Measurements from ENCODE around the gene LZIC.

The LZIC gene

GRCh38 chr1:9881838-9882249 lies 61.3 kb downstream of the LZIC start:
- H3K27me3 ChIP-seq (ENCODE audit: insufficient read depth, poor library complexity, severe bottlenecking): no peaks in the 10 kb centered on the region
- peaks cover 15% of the 10 kb centered on the region for H3K36me3 ChIP-seq (ENCODE audit: low read depth)
- H3K4me3 ChIP-seq (ENCODE audit: severe bottlenecking): no peak overlapping the region
- ATAC-seq (ENCODE audit: low read depth) (peak; percentile 48), DNase-seq (ENCODE audit: low spot score) (no peak)
- H3K4me1 ChIP-seq (ENCODE audit: insufficient read depth, poor library complexity, severe bottlenecking): peaks cover 40% of the 10 kb centered on the region
- TF ChIP-seq, protein P1, sequence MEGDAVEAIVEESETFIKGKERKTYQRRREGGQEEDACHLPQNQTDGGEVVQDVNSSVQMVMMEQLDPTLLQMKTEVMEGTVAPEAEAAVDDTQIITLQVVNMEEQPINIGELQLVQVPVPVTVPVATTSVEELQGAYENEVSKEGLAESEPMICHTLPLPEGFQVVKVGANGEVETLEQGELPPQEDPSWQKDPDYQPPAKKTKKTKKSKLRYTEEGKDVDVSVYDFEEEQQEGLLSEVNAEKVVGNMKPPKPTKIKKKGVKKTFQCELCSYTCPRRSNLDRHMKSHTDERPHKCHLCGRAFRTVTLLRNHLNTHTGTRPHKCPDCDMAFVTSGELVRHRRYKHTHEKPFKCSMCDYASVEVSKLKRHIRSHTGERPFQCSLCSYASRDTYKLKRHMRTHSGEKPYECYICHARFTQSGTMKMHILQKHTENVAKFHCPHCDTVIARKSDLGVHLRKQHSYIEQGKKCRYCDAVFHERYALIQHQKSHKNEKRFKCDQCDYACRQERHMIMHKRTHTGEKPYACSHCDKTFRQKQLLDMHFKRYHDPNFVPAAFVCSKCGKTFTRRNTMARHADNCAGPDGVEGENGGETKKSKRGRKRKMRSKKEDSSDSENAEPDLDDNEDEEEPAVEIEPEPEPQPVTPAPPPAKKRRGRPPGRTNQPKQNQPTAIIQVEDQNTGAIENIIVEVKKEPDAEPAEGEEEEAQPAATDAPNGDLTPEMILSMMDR (IDR thresholded peaks at IDR 0.05; ENCODE audit: poor library complexity, severe bottlenecking): no peak
- no peaks in the 10 kb centered on the region for H3K9me3 ChIP-seq (ENCODE audit: severe bottlenecking)
- peak overlapping the region; percentile 87 for H3K27ac ChIP-seq (ENCODE audit: poor library complexity, severe bottlenecking)

Measured in RWPE2 (cell line).